Measurements from ENCODE around the gene PLOD3. TPM values are rescaled to one million over a fixed set of nuclear protein-coding genes. Genes with fewer than 3 reads are reported as not detected.

Gene PLOD3
- total and polyA plus RNA-seq, 2 of the 8 experiments (the other 6 are each of a cell fraction or from before 2014, with no cell fraction given) = 28.4 to 47.2 TPM

DNA sequence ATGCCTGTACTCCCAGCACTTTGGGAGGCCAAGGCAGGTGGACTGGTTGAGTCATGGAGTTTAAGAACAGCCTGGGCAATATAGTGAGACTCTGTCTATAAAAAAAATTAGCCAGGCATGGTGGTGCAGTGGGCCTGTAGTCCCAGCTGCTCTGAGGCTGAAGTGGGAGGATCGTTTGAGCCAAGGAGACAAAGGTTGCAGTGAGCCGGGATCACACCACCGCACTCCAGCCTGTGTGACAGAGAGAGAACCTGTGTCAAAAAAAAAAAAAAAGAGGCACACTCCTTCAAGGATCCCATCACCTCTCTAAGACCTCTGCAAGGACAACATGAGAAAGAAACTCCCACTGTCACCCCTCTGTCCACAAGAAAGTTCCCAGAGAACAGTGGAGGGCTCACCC is 41.7 kb downstream of the PLOD3 start:
- Histone ChIP-seq H3K36me3 (ENCODE audit: control insufficient read depth in 2 of 4, insufficient read depth in 4 of 4, low read length in 3 of 4) (no peaks in the 10 kb centered on the region), H4K20me1 (replicated peaks in 1 of 2; ENCODE audit: control insufficient read depth in 1 of 2, insufficient read depth in 2 of 2, low read length in 2 of 2) (peaks cover 0 to 7% of the 10 kb centered on the region in 2 experiments), H3K79me2 (ENCODE audit: control insufficient read depth in 1 of 2, insufficient read depth in 2 of 2, low read length in 2 of 2) (no peaks in the 10 kb centered on the region), H3K9ac (replicated peaks in 1 of 4; ENCODE audit: extremely low read depth in 1 of 4, low read depth in 3 of 4, low read length in 3 of 4) (no peak overlapping the region), H3K9me3 (ENCODE audit: insufficient read depth in 2 of 2, low read depth in 1 of 2, low read length in 1 of 2) (no peaks in the 10 kb centered on the region), H3K79me1 (ENCODE audit: low read depth, low read length) (no peaks in the 10 kb centered on the region), H3K4ac (replicated peaks; ENCODE audit: insufficient read length, low read depth, low read length) (no peak overlapping the region), H4K8ac (ENCODE audit: extremely low read depth, insufficient read depth, low read length) (no peak overlapping the region), H3K18ac (ENCODE audit: extremely low read depth, low read length) (no peak overlapping the region), H3K14ac (ENCODE audit: insufficient read length) (no peak overlapping the region), H2BK20ac (ENCODE audit: low read length) (no peak overlapping the region), H4K91ac (replicated peaks; ENCODE audit: insufficient read length, low read length) (no peak overlapping the region), H3K56ac (replicated peaks; ENCODE audit: insufficient read length, low read depth, low read length) (no peak overlapping the region), H3K4me3 (ENCODE audit: extremely low read depth in 1 of 4, insufficient read depth in 2 of 4, low read depth in 3 of 4, low read length in 4 of 4) (no peak overlapping the region), H2AFZ (ENCODE audit: low read length) (no peak overlapping the region), H2AK5ac (ENCODE audit: low read depth, low read length) (no peak overlapping the region), H3K4me1 (replicated peaks in 1 of 4; ENCODE audit: control insufficient read depth in 3 of 4, insufficient read depth in 4 of 4, low read length in 3 of 4) (peaks cover 0 to 34% (median 24%) of the 10 kb centered on the region in 4 experiments; a peak in 6 of 7 replicates), H3K4me2 (ENCODE audit: insufficient read depth in 1 of 2, low read depth in 2 of 2, low read length in 2 of 2) (no peak overlapping the region), H2BK120ac (replicated peaks; ENCODE audit: low read depth, low read length) (no peak overlapping the region), H4K5ac (ENCODE audit: insufficient read length, low read depth, low read length) (no peak overlapping the region), H3K27me3 (replicated peaks in 1 of 4; ENCODE audit: control insufficient read depth in 3 of 4, extremely low read depth in 1 of 4, insufficient read depth in 3 of 4, low read length in 3 of 4) (peaks cover 56 to 99% (median 88%) of the 10 kb centered on the region in 4 experiments), H3K27ac (ENCODE audit: low read depth, low read length) (no peak overlapping the region), H2BK15ac (ENCODE audit: low read length) (no peak overlapping the region), H3K23ac (ENCODE audit: insufficient read length) (no peak overlapping the region), H2BK12ac (ENCODE audit: low read depth, low read length) (no peak overlapping the region), H3K23me2 (ENCODE audit: low read depth, low read length) (peaks cover 33% of the 10 kb centered on the region), H2BK5ac (ENCODE audit: low read depth, low read length) (no peak overlapping the region)
- 37% methylated on average over 2 of the region's 3 CpGs; no CpG with 5 or more reads in 1 of the 2 experiments for WGBS, 2 experiments (ENCODE audit: extremely low coverage in 1 of 2, insufficient coverage in 1 of 2, insufficient read length in 1 of 2, insufficient replicate concordance in 2 of 2, low coverage in 1 of 2, low lambda C conversion rate in 2 of 2, missing lambda C conversion rate in 1 of 2)
- ChIA-PET CTCF (ENCODE audit: partially characterized antibody) (interaction anchor here (1.0 to 6.0 kb wide), 8 partner anchors 10 to 107 kb away, joined by 3 to 90 read pairs (median 6); partner anchors contain the start of gene VGF), POLR2A (ENCODE audit: partially characterized antibody) (no interaction called here)
- no peak for FAIRE-seq
- DNase-seq (ENCODE audit: low read depth in 1 of 2, low spot score in 2 of 2) = no peak
- no peak for TF ChIP-seq RBBP5 (IDR thresholded peaks at IDR 0.05; ENCODE audit: borderline replicate concordance, low read depth, low read length)
- TF ChIP-seq EZH2 (IDR thresholded peaks at IDR 0.05; ENCODE audit: low read depth, low read length, severe bottlenecking) = no peak
- TF ChIP-seq PHF8 (conservative IDR thresholded peaks at IDR 0.05; ENCODE audit: low read depth, low read length) = no peak
- TF ChIP-seq RXRA (IDR thresholded peaks at IDR 0.05; ENCODE audit: insufficient read depth, low read depth, low read length) = no peak
- TF ChIP-seq CBX8 (IDR thresholded peaks at IDR 0.05; ENCODE audit: borderline replicate concordance, low read depth, low read length) = no peak
- no peak for TF ChIP-seq POLR2AphosphoS5 (IDR thresholded peaks at IDR 0.05; ENCODE audit: low read depth, low read length)
- no peak for TF ChIP-seq YY1 (IDR thresholded peaks at IDR 0.05; ENCODE audit: low read depth, low read length)
- TF ChIP-seq CBX5 (IDR thresholded peaks at IDR 0.05; ENCODE audit: low read depth, low read length) = no peak
- TF ChIP-seq JUN (IDR thresholded peaks at IDR 0.05; ENCODE audit: low read depth, low read length) = no peak
- no peak for TF ChIP-seq NANOG (IDR thresholded peaks at IDR 0.05; ENCODE audit: insufficient read depth, low read depth, low read length, poor library complexity, severe bottlenecking)
- TF ChIP-seq SIN3A (conservative IDR thresholded peaks at IDR 0.05 in 1 of 2, IDR thresholded peaks at IDR 0.05 in 1 of 2; ENCODE audit: low read depth in 1 of 2, low read length in 2 of 2) = no peak
